HepG2 (cell line): ENCODE measurements around the gene TPD52L2. TPM values are rescaled to one million over a fixed set of nuclear protein-coding genes. Genes with fewer than 3 reads are reported as not detected.
A peak's percentile ranks its signal among the peaks of the same experiment; 100 is the strongest.

Source experiments
- ATAC-seq: fragments of 200-7000 bp; cut with Tn5 transposase; 3 replicates; pipeline ENCODE4 v1.9.1; 2020; ENCODE audit warnings: mild to moderate bottlenecking, moderate library complexity
- BruUV-seq: library from RNA; stranded (reverse); fragments of 400-500 nt; replicated peaks from 2 replicates; lab custom pipeline; 2021; lab: Mats Ljungman, UMichigan
- CTCF ChIA-PET: fragments of 300-600 bp; formaldehyde crosslinking; extraction: SDS; loops from one replicate; lab custom pipeline; 2021; ENCODE audit warnings: low total read pairs, inconsistent platforms, low intra/inter-chr PET ratio; lab: Yijun Ruan, JAX
- POLR2A ChIA-PET: fragments of 350-600 bp; sonication (Branson Sonifier 250); formaldehyde crosslinking; loops from one replicate; lab custom pipeline; 2020; ENCODE audit warnings: antibody characterized with exemption, inconsistent platforms; lab: Yijun Ruan, JAX
- DNase-seq: peaks from one replicate; pipeline ENCODE4 v3.0.0-alpha.2; 2015; ENCODE audit warnings: low spot score
- FAIRE-seq: peaks from 3 replicates; lab custom pipeline; 2011; peaks lifted over from hg19 to GRCh38; lab: Jason Lieb, UNC
- H2AFZ ChIP-seq: one replicate; pipeline ENCODE4 v1.6.1; 2011; ENCODE audit warnings: low read length, inconsistent platforms
- H3K27ac ChIP-seq: fragments of 300-600 bp; 3 replicates; pipeline ENCODE4 v1.8.0; 2011; ENCODE audit warnings: mixed run types, mild to moderate bottlenecking, mixed read lengths, low read length, inconsistent platforms; ENCODE audit not compliant: insufficient read depth; ENCODE audit errors: extremely low read length
- H3K27me3 ChIP-seq, 2 experiments: fragments of 200-600 bp in 1 of 2; 2 replicates in 1 of 2; 3 replicates in 1 of 2; pipeline versions ENCODE4 v1.6.0 to v1.8.0; 2011; ENCODE audit warnings: low read length in 2 of 2, mild to moderate bottlenecking in 2 of 2, moderate library complexity in 2 of 2, inconsistent platforms in 1 of 2; ENCODE audit not compliant: insufficient read depth in 2 of 2, control insufficient read depth in 1 of 2
- H3K36me3 ChIP-seq, 2 experiments: fragments of 200-600 bp in 1 of 2; replicated peaks in 1 of 2; 2 replicates in 1 of 2; 3 replicates in 1 of 2; pipeline versions ENCODE4 v1.5.1 to v1.8.0; 2011; ENCODE audit warnings: low read length in 2 of 2, inconsistent platforms in 1 of 2; ENCODE audit not compliant: insufficient read depth in 2 of 2, control insufficient read depth in 1 of 2
- H3K4me1 ChIP-seq: 2 replicates; pipeline ENCODE4 v1.5.1; 2012; ENCODE audit warnings: low read length, inconsistent platforms; ENCODE audit not compliant: insufficient read depth
- H3K4me2 ChIP-seq: 2 replicates; pipeline ENCODE4 v1.6.0; 2011; ENCODE audit warnings: low read depth, low read length, inconsistent platforms
- H3K4me3 ChIP-seq, 3 experiments: fragments of 200-600 bp in 1 of 3; sonication (generic), shearing (Covaris generic) in 1 of 3; replicated peaks in 1 of 3; 2 replicates each; pipeline ENCODE4 v1.5.1; 2011 to 2016; ENCODE audit warnings: low read length in 3 of 3, inconsistent platforms in 2 of 3, low read depth in 2 of 3, mild to moderate bottlenecking in 2 of 3, control low read depth in 1 of 3, mixed read lengths in 1 of 3; ENCODE audit not compliant: insufficient read depth in 1 of 3
- H3K79me2 ChIP-seq: one replicate; pipeline ENCODE4 v1.6.1; 2011; ENCODE audit warnings: low read length, inconsistent platforms; ENCODE audit not compliant: insufficient read depth
- H3K9ac ChIP-seq: 2 replicates; pipeline ENCODE4 v1.6.0; 2011; ENCODE audit warnings: mild to moderate bottlenecking, low read depth, low read length, inconsistent platforms; ENCODE audit not compliant: insufficient read depth
- H3K9me3 ChIP-seq: 2 replicates; pipeline ENCODE4 v1.5.1; 2012; ENCODE audit warnings: mild to moderate bottlenecking, low read length
- H4K20me1 ChIP-seq: 2 replicates; pipeline ENCODE4 v1.6.0; 2011; ENCODE audit warnings: inconsistent platforms, mild to moderate bottlenecking, low read length, moderate library complexity; ENCODE audit not compliant: insufficient read depth
- AGO2 ChIP-seq: fragments of 200-400 bp; formaldehyde crosslinking; optimal IDR thresholded peaks from 2 replicates; pipeline ENCODE3; 2017; ENCODE audit warnings: mild to moderate bottlenecking, low read depth, low read length, moderate library complexity
- ARID2 ChIP-seq: sonication (generic); formaldehyde crosslinking; IDR thresholded peaks from 2 replicates; pipeline ENCODE4 v1.8.1; 2022; ENCODE audit warnings: mild to moderate bottlenecking, missing genetic modification reagents, borderline replicate concordance
- GABPB1 ChIP-seq: IDR thresholded peaks from 2 replicates; pipeline ENCODE4 v1.6.1; 2016; ENCODE audit warnings: mild to moderate bottlenecking, missing genetic modification reagents, moderate library complexity, missing compliant biosample characterization
- HOXA7 ChIP-seq: sonication (generic); formaldehyde crosslinking; IDR thresholded peaks from 2 replicates; pipeline ENCODE4 v1.8.1; 2022; ENCODE audit warnings: mild to moderate bottlenecking, missing genetic modification reagents, moderate library complexity
- NCOA2 ChIP-seq: sonication (generic); formaldehyde crosslinking; IDR thresholded peaks from 2 replicates; pipeline ENCODE4 v1.8.0; 2022; ENCODE audit warnings: inconsistent platforms
- NFE2L1 ChIP-seq: sonication (generic); formaldehyde crosslinking; IDR thresholded peaks from 2 replicates; pipeline ENCODE4 v1.4.0; 2020; ENCODE audit warnings: missing genetic modification reagents, mild to moderate bottlenecking, borderline replicate concordance
- NR2C2 ChIP-seq: sonication (generic); formaldehyde crosslinking; IDR thresholded peaks from 2 replicates; pipeline ENCODE4 v1.4.0; 2020; ENCODE audit warnings: missing genetic modification reagents, mild to moderate bottlenecking, moderate library complexity, borderline replicate concordance
- RBM39 ChIP-seq: fragments of 200-400 bp; formaldehyde crosslinking; IDR thresholded peaks from one replicate; pipeline ENCODE4 v1.6.1; 2018; ENCODE audit warnings: antibody characterized with exemption, mild to moderate bottlenecking, low read depth, low read length; ENCODE audit not compliant: poor library complexity, severe bottlenecking
- SMYD3 ChIP-seq: sonication (generic); formaldehyde crosslinking; IDR thresholded peaks from 2 replicates; pipeline ENCODE4 v1.8.1; 2023; ENCODE audit warnings: mild to moderate bottlenecking, missing genetic modification reagents
- ZNF724P ChIP-seq: sonication (generic); formaldehyde crosslinking; IDR thresholded peaks from 2 replicates; pipeline ENCODE4 v1.8.0; 2022; ENCODE audit warnings: missing genetic modification reagents, borderline replicate concordance
- ZSCAN31 ChIP-seq: sonication (generic); formaldehyde crosslinking; IDR thresholded peaks from 2 replicates; pipeline ENCODE4 v1.5.0; 2020; ENCODE audit warnings: low read depth, mild to moderate bottlenecking, missing genetic modification reagents
- WGBS: methylation state at CpG from one replicate; pipeline ENCODE4 v1.1.6; 2017; ENCODE audit warnings: low lambda C conversion rate; 5-methylcytosine and 5-hydroxymethylcytosine counted together
- in situ Hi-C: cut with HindIII; loops from 2 replicates; pipeline ENCODE4 v1.10.0; 2017; ENCODE audit warnings: low pct_unique_long_range_greater_than_20kb; ENCODE audit not compliant: extremely low pct_ligation_motif_present
- intact Hi-C: fragments of 100-400 bp; cut with micrococcal nuclease; formaldehyde crosslinking; loops from one replicate; pipeline ENCODE4 v1.10.0; 2022; ENCODE audit not compliant: unreplicated experiment
- polyA plus RNA-seq, 8 experiments: library from polyadenylated mRNA; depleted of rRNA in 3 of 8; stranded (reverse) in 7 of 8; unstranded in 1 of 8; fragments of >200 nt; fragmentation: Illumina TruSeq in 4 of 8; extraction: Trizol in 4 of 8; gene quantifications; 2 replicates each; pipeline versions ENCODE4 v1.2.1 to v1.2.3, GENCODE V29; 2011 to 2016; ENCODE audit warnings: low read depth in 4 of 8, missing spikeins in 1 of 8, mixed read lengths in 1 of 8; ENCODE audit not compliant: insufficient read depth in 1 of 8
- total RNA-seq, 5 experiments: library from RNA; depleted of rRNA; stranded (reverse); fragments of >200 nt; fragmentation: Illumina TruSeq; extraction: Trizol; gene quantifications; 2 replicates each; pipeline ENCODE4 v1.2.3, GENCODE V29; 2016; ENCODE audit warnings: low read depth in 1 of 5
- TF ChIP-seq, protein P1 (sequence below): IDR thresholded peaks from 2 replicates; pipeline ENCODE4 v1.6.1; 2016; ENCODE audit warnings: low read depth, missing genetic modification reagents, missing compliant biosample characterization

The TPD52L2 gene
- total and polyA plus RNA-seq, 2 of the 13 experiments (the other 11 are each of a cell fraction or from before 2014, with no cell fraction given), result 156 to 184 TPM

- H3K27me3 ChIP-seq, result no peaks in the 10 kb centered on the region
- no TSS peak for BruUV-seq
- no peaks in the 10 kb centered on the region for H3K9me3 ChIP-seq
- intact Hi-C loops, result no loop called here
- CTCF ChIA-PET, result no interaction called here
- no peak overlapping the region for H3K27ac ChIP-seq
- H3K4me1 ChIP-seq, result no peaks in the 10 kb centered on the region
- no peak overlapping the region for H2AFZ ChIP-seq
- 0 out of 2 replicates have a peak, but pooled peaks have one; percentile 51 for TF ChIP-seq NFE2L1
- TF ChIP-seq NR2C2 (CRISPR knock-in tag), result no peak
- 0 out of 2 replicates have a peak, but pooled peaks have one; percentile 2 for TF ChIP-seq GABPB1
- TF ChIP-seq, all 625 proteins: peak for 2
- FAIRE-seq (peak; percentile 4), ATAC-seq (no peak), DNase-seq (no peak)
- Histone ChIP-seq H3K4me3 (no peak overlapping the region), H4K20me1 (peaks cover 9% of the 10 kb centered on the region; the same call in 1 of the 2 replicates), H3K79me2 (no peaks in the 10 kb centered on the region), H3K9ac (no peak overlapping the region), H3K4me2 (no peak overlapping the region), H3K36me3 (peaks cover 36 to 71% of the 10 kb centered on the region in 2 experiments)
- in situ Hi-C loops, result no loop called here
- POLR2A ChIA-PET, result no interaction called here
- 88% methylated on average over 14 of the region's 14 CpGs for WGBS
Measured at GRCh38 chr20:63937596-63937995, 72.5 kb downstream of the TPD52L2 start.

DNA sequence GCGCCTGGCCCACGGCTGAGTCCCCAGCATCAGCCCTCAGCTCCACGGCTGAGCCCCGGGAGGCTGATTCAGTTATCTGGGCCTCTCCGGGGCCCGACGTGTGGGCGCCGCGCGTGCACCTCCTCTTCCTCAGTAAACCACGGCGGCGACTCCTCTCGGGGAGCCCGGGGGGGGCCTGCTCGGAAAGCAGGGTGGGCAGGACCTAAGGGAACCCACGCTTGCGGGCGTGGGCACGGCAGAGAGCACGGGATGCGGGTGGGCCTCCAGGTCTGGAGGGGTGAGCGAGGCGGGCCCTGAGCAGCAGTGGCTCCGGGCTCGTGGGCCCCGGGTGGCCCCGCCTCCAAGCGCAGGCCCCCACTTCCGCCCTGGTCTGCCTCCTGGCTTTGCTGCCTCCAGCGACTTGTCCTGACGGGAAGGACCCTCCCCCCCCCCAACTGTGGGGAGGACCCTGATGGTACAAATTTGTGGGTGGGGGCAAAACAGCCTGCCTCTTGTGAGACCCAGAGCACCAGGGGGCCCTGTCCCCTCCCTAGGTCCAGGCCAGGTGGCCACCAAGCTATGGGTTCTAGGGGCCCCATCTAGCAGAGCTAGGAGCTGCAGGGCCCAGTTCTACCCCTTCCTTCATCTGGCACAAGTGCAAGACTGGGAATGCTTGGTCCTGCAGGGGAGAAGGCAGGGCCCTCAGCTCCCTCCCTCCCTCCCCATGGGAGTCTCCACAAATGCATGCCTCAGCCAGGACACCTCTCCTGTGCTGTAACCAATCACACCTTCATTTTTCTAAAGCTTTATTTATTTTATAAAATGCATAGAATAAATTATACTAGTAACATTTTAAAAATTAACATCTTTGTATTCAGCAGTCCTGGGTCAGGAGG is 74.2 kb downstream of the TPD52L2 start:
- in situ Hi-C loops, result no loop called here
- POLR2A ChIA-PET, result interaction anchor here (0.9 kb wide), 1 partner anchor 17 kb away, joined by 4 read pairs; the partner anchor contains the start of gene UCKL1
- H2AFZ ChIP-seq, result no peak overlapping the region
- H4K20me1 ChIP-seq, result peaks cover 21% of the 10 kb centered on the region; the same call in 1 of the 2 replicates
- FAIRE-seq (no peak), ATAC-seq (peak; percentile 2; the same call in 2 of the 3 replicates), DNase-seq (no peak)
- no peak overlapping the region for H3K4me3 ChIP-seq
- BruUV-seq, result no TSS peak
- intact Hi-C loops, result no loop called here
- no peak overlapping the region for H3K4me2 ChIP-seq
- 97% methylated on average over 30 of the region's 33 CpGs for WGBS
- no peaks in the 10 kb centered on the region for H3K27me3 ChIP-seq
- CTCF ChIA-PET, result no interaction called here
- peaks cover 47 to 76% of the 10 kb centered on the region in 2 experiments for H3K36me3 ChIP-seq
- H3K9me3 ChIP-seq, result no peaks in the 10 kb centered on the region
- no peak overlapping the region for H3K27ac ChIP-seq
- H3K9ac ChIP-seq, result no peak overlapping the region
- H3K79me2 ChIP-seq, result no peaks in the 10 kb centered on the region
- no peaks in the 10 kb centered on the region for H3K4me1 ChIP-seq
- TF ChIP-seq HOXA7 (CRISPR knock-in tag) (no peak), ZNF724P (CRISPR knock-in tag) (no peak), ARID2 (CRISPR knock-in tag) (no peak), RBM39 (no peak), ZSCAN31 (CRISPR knock-in tag) (no peak), AGO2 (peak; percentile 100), SMYD3 (CRISPR knock-in tag) (no peak), NCOA2 (no peak)
- TF ChIP-seq, protein P1, sequence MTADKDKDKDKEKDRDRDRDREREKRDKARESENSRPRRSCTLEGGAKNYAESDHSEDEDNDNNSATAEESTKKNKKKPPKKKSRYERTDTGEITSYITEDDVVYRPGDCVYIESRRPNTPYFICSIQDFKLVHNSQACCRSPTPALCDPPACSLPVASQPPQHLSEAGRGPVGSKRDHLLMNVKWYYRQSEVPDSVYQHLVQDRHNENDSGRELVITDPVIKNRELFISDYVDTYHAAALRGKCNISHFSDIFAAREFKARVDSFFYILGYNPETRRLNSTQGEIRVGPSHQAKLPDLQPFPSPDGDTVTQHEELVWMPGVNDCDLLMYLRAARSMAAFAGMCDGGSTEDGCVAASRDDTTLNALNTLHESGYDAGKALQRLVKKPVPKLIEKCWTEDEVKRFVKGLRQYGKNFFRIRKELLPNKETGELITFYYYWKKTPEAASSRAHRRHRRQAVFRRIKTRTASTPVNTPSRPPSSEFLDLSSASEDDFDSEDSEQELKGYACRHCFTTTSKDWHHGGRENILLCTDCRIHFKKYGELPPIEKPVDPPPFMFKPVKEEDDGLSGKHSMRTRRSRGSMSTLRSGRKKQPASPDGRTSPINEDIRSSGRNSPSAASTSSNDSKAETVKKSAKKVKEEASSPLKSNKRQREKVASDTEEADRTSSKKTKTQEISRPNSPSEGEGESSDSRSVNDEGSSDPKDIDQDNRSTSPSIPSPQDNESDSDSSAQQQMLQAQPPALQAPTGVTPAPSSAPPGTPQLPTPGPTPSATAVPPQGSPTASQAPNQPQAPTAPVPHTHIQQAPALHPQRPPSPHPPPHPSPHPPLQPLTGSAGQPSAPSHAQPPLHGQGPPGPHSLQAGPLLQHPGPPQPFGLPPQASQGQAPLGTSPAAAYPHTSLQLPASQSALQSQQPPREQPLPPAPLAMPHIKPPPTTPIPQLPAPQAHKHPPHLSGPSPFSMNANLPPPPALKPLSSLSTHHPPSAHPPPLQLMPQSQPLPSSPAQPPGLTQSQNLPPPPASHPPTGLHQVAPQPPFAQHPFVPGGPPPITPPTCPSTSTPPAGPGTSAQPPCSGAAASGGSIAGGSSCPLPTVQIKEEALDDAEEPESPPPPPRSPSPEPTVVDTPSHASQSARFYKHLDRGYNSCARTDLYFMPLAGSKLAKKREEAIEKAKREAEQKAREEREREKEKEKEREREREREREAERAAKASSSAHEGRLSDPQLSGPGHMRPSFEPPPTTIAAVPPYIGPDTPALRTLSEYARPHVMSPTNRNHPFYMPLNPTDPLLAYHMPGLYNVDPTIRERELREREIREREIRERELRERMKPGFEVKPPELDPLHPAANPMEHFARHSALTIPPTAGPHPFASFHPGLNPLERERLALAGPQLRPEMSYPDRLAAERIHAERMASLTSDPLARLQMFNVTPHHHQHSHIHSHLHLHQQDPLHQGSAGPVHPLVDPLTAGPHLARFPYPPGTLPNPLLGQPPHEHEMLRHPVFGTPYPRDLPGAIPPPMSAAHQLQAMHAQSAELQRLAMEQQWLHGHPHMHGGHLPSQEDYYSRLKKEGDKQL (CRISPR knock-in tag), result no peak
